Right lobe of liver (tissue), 4 donors: ENCODE results near the gene SCAF8.

Source experiments
- POLR2A ChIP-seq: fragments of 450-650 bp; IDR thresholded peaks from one replicate; pipeline ENCODE4 v1.6.1; 2017; ENCODE audit warnings: antibody characterized with exemption, mild to moderate bottlenecking
- TF ChIP-seq, protein P1 (sequence below), 4 donors: fragments of 200-600 bp in 3 of 4; fragments of 450-650 bp in 1 of 4; IDR thresholded peaks; one replicate each; pipeline versions ENCODE4 v1.5.1 to v1.8.0; 2016 to 2022; ENCODE audit warnings: antibody characterized with exemption in 4 of 4, mild to moderate bottlenecking in 2 of 4
- donor health status: DM: no; HTN: no; CAD: no.
- donor health status: DM: no; HTN: no; CAD: no.
- donor health status: DM: no; HTN: yes; CAD: no.

DNA sequence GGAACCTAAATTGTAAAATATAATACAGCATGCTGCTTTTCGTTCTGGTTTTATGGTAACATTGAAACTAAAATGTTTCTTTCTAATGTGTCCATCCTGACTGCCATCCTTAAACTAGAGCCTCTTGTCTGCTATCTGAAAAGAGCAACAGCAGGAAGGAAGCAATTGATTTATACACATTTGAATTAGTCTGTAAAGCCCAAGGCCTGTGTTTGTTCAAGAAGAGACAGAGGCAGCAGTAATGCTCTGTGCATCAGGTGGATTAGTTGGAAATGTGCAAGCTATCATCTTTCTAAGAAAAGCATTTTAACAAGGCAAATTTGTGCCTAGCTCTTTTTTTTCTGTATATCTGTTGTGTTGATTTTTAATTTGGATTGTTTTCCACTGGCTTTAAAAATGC lies 128.6 kb downstream of the SCAF8 start:
- TF ChIP-seq POLR2A, result no peak
- TF ChIP-seq, protein P1, sequence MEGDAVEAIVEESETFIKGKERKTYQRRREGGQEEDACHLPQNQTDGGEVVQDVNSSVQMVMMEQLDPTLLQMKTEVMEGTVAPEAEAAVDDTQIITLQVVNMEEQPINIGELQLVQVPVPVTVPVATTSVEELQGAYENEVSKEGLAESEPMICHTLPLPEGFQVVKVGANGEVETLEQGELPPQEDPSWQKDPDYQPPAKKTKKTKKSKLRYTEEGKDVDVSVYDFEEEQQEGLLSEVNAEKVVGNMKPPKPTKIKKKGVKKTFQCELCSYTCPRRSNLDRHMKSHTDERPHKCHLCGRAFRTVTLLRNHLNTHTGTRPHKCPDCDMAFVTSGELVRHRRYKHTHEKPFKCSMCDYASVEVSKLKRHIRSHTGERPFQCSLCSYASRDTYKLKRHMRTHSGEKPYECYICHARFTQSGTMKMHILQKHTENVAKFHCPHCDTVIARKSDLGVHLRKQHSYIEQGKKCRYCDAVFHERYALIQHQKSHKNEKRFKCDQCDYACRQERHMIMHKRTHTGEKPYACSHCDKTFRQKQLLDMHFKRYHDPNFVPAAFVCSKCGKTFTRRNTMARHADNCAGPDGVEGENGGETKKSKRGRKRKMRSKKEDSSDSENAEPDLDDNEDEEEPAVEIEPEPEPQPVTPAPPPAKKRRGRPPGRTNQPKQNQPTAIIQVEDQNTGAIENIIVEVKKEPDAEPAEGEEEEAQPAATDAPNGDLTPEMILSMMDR (IDR thresholded peaks at IDR 0.05), result no peak
